H1 (cell line): ENCODE results near the gene WDR7. TPM values are rescaled to one million over a fixed set of nuclear protein-coding genes. Genes with fewer than 3 reads are reported as not detected.

Source experiments
- E2F6 ChIP-seq: IDR thresholded peaks from 2 replicates; pipeline ENCODE4 v1.6.1; 2012; ENCODE audit warnings: inconsistent platforms
- GABPA ChIP-seq: IDR thresholded peaks from 2 replicates; pipeline ENCODE4 v1.6.1; 2011; ENCODE audit warnings: mild to moderate bottlenecking, low read length, moderate library complexity, borderline replicate concordance; ENCODE audit not compliant: insufficient read depth
- polyA plus RNA-seq, 7 experiments: library from polyadenylated mRNA; depleted of rRNA in 3 of 7; stranded (reverse) in 5 of 7; unstranded in 2 of 7; fragments of >200 nt in 5 of 7; fragments of 200-250 nt in 2 of 7; gene quantifications; 1 replicate in 5 of 7; 2 replicates in 1 of 7; 4 replicates in 1 of 7; pipeline versions ENCODE4 v1.2.1 to v1.2.3, GENCODE V29; 2011 to 2013; ENCODE audit warnings: missing spikeins in 2 of 7, mixed read lengths in 2 of 7
- total RNA-seq: library from RNA; stranded (reverse); fragmentation: NEBNext Ultra II Directional; extraction: Animal tissue kit (Norgen Biotek cat#: 25700); gene quantifications from 2 replicates; pipeline ENCODE4 v1.2.1, GENCODE V29; 2021

The WDR7 gene
- total and polyA plus RNA-seq, 2 of the 8 experiments (the other 6 are each of a cell fraction or from before 2014, with no cell fraction given) = 5.5 to 15.2 TPM

- TF ChIP-seq GABPA = no peak
- no peak for TF ChIP-seq E2F6
Observed at GRCh38 chr18:56901919-56902318, 250.8 kb downstream of the WDR7 start (continued).
